ENCODE measurements around the gene RABEP1. TPM values are rescaled to one million over a fixed set of nuclear protein-coding genes. Genes with fewer than 3 reads are reported as not detected.

RABEP1 gene
- total RNA-seq, 4 donors from 2014 or later: 55.4 to 94.8 (median 87.2) TPM

DNA sequence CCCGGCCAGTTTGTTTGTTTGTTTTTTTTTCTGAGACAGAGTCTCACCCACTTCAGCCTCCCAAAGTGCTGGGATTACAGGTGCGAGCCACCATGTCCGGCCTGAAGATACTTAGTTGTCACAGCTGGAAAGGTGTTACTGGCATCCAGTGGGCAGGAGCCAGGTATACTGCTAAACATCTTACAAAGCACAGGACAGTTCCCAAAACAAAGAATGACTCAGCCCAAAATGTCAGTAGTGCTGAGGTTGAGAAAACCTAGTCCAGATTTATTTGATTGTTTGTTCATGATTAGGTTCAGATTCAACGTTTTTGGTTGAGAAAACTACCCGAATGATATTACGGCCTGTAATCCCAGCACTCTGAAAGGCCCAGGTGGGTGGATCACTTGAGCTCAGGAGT, 18.6 kb upstream of the RABEP1 start:
- in situ Hi-C loops (cut with MboI; ENCODE audit: low sequenced_read_pairs in 4 of 4): no loop called here
- ATAC-seq: no peak
- TF ChIP-seq, protein P1, sequence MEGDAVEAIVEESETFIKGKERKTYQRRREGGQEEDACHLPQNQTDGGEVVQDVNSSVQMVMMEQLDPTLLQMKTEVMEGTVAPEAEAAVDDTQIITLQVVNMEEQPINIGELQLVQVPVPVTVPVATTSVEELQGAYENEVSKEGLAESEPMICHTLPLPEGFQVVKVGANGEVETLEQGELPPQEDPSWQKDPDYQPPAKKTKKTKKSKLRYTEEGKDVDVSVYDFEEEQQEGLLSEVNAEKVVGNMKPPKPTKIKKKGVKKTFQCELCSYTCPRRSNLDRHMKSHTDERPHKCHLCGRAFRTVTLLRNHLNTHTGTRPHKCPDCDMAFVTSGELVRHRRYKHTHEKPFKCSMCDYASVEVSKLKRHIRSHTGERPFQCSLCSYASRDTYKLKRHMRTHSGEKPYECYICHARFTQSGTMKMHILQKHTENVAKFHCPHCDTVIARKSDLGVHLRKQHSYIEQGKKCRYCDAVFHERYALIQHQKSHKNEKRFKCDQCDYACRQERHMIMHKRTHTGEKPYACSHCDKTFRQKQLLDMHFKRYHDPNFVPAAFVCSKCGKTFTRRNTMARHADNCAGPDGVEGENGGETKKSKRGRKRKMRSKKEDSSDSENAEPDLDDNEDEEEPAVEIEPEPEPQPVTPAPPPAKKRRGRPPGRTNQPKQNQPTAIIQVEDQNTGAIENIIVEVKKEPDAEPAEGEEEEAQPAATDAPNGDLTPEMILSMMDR (IDR thresholded peaks at IDR 0.05 in 4 of 5, conservative IDR thresholded peaks at IDR 0.05 in 1 of 5): no peak
- no peak for TF ChIP-seq POLR2A (IDR thresholded peaks at IDR 0.05)
- Histone ChIP-seq H3K9me3 (no peaks in the 10 kb centered on the region), H3K4me1 (no peaks in the 10 kb centered on the region), H3K27me3 (no peaks in the 10 kb centered on the region), H3K4me3 (no peak overlapping the region), H3K27ac (no peak overlapping the region), H3K36me3 (no peaks in the 10 kb centered on the region)
- DNase-seq: no peak
- intact Hi-C loops (cut with DNase I; ENCODE audit: low total_unique reads): no loop called here

DNA sequence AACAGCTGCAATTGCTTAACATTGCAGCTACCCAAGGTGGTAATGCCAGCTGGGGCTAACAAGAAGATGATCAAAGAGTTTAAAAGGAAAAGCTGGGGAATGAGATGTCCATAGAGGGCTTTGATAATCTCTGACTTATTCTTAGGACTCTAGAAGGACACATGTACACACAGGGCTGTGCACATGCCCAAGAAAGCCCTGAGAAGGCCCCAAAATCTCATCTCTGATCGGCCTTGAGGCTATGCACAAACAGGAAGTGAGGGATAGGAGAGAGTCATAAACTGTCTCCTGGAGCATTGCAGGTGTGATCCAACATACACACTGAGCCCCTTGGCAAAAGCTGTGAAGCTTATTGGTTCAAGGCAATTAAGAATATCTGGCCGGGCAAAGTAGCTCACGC, 17.2 kb upstream of the RABEP1 start:
- no peaks in the 10 kb centered on the region for H3K36me3 ChIP-seq
- no peak for TF ChIP-seq POLR2A (IDR thresholded peaks at IDR 0.05)
- TF ChIP-seq, protein P1 (IDR thresholded peaks at IDR 0.05 in 4 of 5, conservative IDR thresholded peaks at IDR 0.05 in 1 of 5): no peak
- no peak overlapping the region for H3K4me3 ChIP-seq
- ATAC-seq (no peak), DNase-seq (no peak)
- intact Hi-C loops (cut with DNase I; ENCODE audit: low total_unique reads) (no loop called here), in situ Hi-C loops (cut with MboI; ENCODE audit: low sequenced_read_pairs in 4 of 4) (no loop called here)
- H3K27me3 ChIP-seq: no peaks in the 10 kb centered on the region
- no peaks in the 10 kb centered on the region for H3K4me1 ChIP-seq
- no peaks in the 10 kb centered on the region for H3K9me3 ChIP-seq
- H3K27ac ChIP-seq: no peak overlapping the region

DNA sequence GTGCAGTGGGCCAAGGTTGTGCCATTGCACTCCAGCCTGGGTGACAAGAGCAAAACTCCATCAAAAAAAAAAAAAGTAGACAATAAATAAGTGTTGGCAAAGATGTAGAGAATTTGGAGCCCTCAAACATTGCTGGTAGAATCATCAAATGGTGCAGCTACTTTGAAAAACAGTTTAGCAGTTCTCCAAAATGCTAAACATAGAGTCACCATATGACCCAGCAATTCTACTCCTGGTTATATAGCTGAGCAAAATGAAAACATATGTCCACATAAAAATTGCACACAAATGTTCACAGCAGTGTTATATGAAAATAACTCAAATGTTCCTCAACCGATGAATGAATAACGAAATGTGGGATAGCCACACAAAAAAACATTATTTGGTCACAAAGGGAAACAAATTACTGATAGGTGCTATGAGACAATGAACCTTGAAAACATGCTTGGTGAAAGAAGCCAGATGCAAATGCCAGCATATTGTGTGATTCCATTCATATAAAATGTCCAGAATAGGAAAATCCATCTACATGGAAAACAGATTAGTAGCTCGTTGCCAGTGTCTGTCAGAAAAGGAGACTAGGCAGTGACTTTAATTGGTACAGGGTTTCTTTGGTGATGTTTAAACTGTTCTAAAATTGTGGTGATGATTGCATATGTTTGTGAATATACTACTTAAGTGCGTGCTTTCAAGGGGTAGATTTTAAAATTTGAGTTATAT, 12.7 kb upstream of the RABEP1 start:
- in situ Hi-C loops (cut with MboI; ENCODE audit: low sequenced_read_pairs in 4 of 4) (no loop called here), intact Hi-C loops (cut with DNase I; ENCODE audit: low total_unique reads) (no loop called here)
- H3K27me3 ChIP-seq: no peaks in the 10 kb centered on the region
- no peaks in the 10 kb centered on the region for H3K9me3 ChIP-seq
- DNase-seq (no peak), ATAC-seq (no peak)
- H3K36me3 ChIP-seq: no peaks in the 10 kb centered on the region
- no peaks in the 10 kb centered on the region for H3K4me1 ChIP-seq
- H3K4me3 ChIP-seq: no peak overlapping the region
- no peak overlapping the region for H3K27ac ChIP-seq
- TF ChIP-seq, protein P1 (IDR thresholded peaks at IDR 0.05 in 4 of 5, conservative IDR thresholded peaks at IDR 0.05 in 1 of 5): no peak
- no peak for TF ChIP-seq POLR2A (IDR thresholded peaks at IDR 0.05)

DNA sequence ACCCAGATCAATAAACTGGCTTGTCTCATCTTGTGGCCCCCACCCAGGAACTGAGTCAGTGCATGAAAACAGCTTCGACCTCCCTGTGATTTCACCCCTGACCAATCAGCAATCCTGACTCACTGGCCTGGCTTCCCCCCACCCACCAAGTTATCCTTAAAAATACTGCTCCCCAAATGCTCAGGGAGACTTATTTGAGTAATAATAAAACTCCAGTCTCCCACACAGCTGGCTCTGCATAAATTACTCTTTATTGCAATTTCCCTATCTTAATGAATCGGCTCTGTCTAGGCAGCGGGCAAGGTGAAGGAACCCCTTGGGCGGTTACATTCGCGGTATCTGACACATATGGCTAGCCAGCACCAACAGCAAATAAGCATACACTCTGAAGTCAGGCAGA, 9.8 kb upstream of the RABEP1 start:
- no peak for ATAC-seq
- Histone ChIP-seq H3K4me3 (no peak overlapping the region), H3K27me3 (no peaks in the 10 kb centered on the region), H3K36me3 (no peaks in the 10 kb centered on the region), H3K27ac (no peak overlapping the region), H3K9me3 (no peaks in the 10 kb centered on the region), H3K4me1 (no peaks in the 10 kb centered on the region)
- in situ Hi-C loops (cut with MboI; ENCODE audit: low sequenced_read_pairs in 4 of 4) (no loop called here), intact Hi-C loops (cut with DNase I; ENCODE audit: low total_unique reads) (no loop called here)
- no peak for TF ChIP-seq POLR2A (IDR thresholded peaks at IDR 0.05)
- TF ChIP-seq, protein P1 (IDR thresholded peaks at IDR 0.05 in 4 of 5, conservative IDR thresholded peaks at IDR 0.05 in 1 of 5): no peak
- DNase-seq: no peak

Measured in gastrocnemius medialis (tissue), 4 donors.